Measurements from ENCODE around the gene ASPN.

The ASPN gene

DNA sequence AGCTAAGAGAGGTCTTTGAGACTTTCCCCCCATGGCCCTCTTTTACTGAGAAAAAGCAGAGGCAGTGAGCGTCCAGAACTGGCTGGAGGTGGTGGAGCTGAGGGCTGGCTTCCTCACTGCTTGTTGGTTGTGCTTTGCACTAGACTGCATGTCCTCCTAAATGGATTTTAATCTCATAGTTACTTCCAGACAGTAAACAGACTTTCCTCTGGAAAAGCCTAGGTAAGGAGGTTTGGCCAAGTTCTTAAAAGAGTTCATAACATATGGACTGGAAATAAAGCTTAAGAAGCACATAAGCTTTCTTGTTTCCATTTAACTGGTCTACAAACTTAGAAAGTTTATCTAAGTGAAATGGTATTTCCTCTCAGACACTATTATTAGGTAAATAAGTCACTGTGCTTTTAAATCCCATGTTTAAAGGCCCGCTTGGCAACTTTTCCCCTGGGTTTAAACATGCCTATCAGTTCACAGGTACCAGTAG, 2.0 kb downstream of the ASPN start:
- Histone ChIP-seq H3K27ac (no peak overlapping the region), H2AFZ (ENCODE audit: low read depth) (no peak overlapping the region), H3K27me3 (ENCODE audit: insufficient read depth, low read depth) (no peaks in the 10 kb centered on the region), H3K4me3 (IDR thresholded peaks at IDR 0.05; ENCODE audit: insufficient read depth, low read depth, low read length) (no peak overlapping the region), H3K4me1 (ENCODE audit: low read depth, poor library complexity, severe bottlenecking) (no peaks in the 10 kb centered on the region), H3K36me3 (ENCODE audit: insufficient read depth) (no peaks in the 10 kb centered on the region), H3K79me2 (ENCODE audit: insufficient read depth, low read depth) (no peaks in the 10 kb centered on the region), H3K9ac (no peak overlapping the region), H3K4me2 (no peak overlapping the region), H4K20me1 (ENCODE audit: insufficient read depth) (no peaks in the 10 kb centered on the region)
- TF ChIP-seq, protein P1, sequence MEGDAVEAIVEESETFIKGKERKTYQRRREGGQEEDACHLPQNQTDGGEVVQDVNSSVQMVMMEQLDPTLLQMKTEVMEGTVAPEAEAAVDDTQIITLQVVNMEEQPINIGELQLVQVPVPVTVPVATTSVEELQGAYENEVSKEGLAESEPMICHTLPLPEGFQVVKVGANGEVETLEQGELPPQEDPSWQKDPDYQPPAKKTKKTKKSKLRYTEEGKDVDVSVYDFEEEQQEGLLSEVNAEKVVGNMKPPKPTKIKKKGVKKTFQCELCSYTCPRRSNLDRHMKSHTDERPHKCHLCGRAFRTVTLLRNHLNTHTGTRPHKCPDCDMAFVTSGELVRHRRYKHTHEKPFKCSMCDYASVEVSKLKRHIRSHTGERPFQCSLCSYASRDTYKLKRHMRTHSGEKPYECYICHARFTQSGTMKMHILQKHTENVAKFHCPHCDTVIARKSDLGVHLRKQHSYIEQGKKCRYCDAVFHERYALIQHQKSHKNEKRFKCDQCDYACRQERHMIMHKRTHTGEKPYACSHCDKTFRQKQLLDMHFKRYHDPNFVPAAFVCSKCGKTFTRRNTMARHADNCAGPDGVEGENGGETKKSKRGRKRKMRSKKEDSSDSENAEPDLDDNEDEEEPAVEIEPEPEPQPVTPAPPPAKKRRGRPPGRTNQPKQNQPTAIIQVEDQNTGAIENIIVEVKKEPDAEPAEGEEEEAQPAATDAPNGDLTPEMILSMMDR (conservative IDR thresholded peaks at IDR 0.05; ENCODE audit: low read depth, low read length) = no peak

DNA sequence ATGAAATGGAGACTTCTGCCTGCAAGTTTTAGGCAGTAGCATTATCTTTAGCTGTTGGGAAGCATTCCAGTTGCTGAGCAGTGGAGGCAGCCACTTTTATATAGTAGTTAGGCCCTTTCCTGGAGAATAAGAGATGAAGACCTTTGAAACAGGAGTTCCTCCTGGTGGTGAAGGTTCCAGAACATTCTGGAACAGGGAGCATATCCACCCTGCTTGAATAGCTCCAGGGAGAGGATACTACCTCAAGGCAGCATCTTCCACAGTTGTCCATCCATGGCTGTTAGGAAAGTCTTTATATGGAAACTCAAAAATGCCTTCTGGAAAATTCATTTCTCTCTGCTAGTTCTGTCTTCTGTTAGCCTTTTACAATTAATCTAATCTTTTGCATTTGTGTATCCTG, 3.0 kb downstream of the ASPN start:
- H4K20me1 ChIP-seq (ENCODE audit: insufficient read depth) = no peaks in the 10 kb centered on the region
- no peak overlapping the region for H3K27ac ChIP-seq
- H3K4me2 ChIP-seq = no peak overlapping the region
- H3K4me1 ChIP-seq (ENCODE audit: low read depth, poor library complexity, severe bottlenecking) = no peaks in the 10 kb centered on the region
- no peak overlapping the region for H3K4me3 ChIP-seq (IDR thresholded peaks at IDR 0.05; ENCODE audit: insufficient read depth, low read depth, low read length)
- TF ChIP-seq, protein P1 (conservative IDR thresholded peaks at IDR 0.05; ENCODE audit: low read depth, low read length) = no peak
- H3K36me3 ChIP-seq (ENCODE audit: insufficient read depth) = no peaks in the 10 kb centered on the region
- no peaks in the 10 kb centered on the region for H3K27me3 ChIP-seq (ENCODE audit: insufficient read depth, low read depth)
- no peaks in the 10 kb centered on the region for H3K79me2 ChIP-seq (ENCODE audit: insufficient read depth, low read depth)
- H3K9ac ChIP-seq = no peak overlapping the region
- no peak overlapping the region for H2AFZ ChIP-seq (ENCODE audit: low read depth)

DNA sequence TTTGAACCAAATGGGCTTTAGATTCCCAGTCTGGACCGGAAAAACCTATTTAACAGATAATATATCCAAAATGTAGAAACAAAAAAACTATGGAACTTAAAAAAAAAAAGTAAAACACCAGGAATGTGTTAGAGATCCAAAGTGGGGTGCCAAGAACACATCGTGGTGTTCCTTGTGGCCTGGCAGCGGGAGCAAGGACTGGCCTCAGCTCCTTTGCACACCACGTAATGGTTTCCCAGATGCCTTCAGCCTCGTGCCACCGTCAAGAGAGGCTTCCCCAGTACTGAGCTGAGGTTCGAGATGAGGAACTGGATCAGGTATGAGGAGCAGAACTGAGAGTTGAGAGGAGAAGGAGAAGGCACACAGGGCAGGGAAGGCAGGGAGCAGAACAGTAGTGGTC, 3.5 kb downstream of the ASPN start:
- Histone ChIP-seq H3K79me2 (ENCODE audit: insufficient read depth, low read depth) (no peaks in the 10 kb centered on the region), H3K27me3 (ENCODE audit: insufficient read depth, low read depth) (no peaks in the 10 kb centered on the region), H2AFZ (ENCODE audit: low read depth) (no peak overlapping the region), H3K4me3 (IDR thresholded peaks at IDR 0.05; ENCODE audit: insufficient read depth, low read depth, low read length) (no peak overlapping the region), H3K9ac (no peak overlapping the region), H3K36me3 (ENCODE audit: insufficient read depth) (no peaks in the 10 kb centered on the region), H4K20me1 (ENCODE audit: insufficient read depth) (no peaks in the 10 kb centered on the region), H3K4me2 (no peak overlapping the region), H3K27ac (no peak overlapping the region), H3K4me1 (ENCODE audit: low read depth, poor library complexity, severe bottlenecking) (no peaks in the 10 kb centered on the region)
- TF ChIP-seq, protein P1 (conservative IDR thresholded peaks at IDR 0.05; ENCODE audit: low read depth, low read length) = no peak

DNA sequence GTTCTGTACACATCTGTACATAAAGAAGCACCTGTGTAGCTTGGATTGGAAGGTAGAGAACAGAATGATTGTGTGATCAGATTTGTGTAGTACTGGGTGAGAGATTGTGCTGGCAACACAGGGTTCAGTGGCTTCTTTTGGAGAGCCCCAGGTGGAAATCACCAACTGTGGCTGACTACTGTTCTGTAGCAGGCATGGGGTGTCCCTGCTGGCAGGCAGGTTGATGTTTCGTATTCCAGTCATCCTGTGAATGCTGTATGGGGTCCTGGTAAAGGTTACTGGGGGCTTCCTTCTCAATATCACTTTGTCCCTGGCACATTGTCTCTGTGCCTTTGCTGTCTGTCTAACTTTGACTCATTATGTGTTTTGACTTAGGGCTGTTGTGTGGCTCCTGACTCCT, 5.3 kb downstream of the ASPN start:
- no peaks in the 10 kb centered on the region for H3K36me3 ChIP-seq (ENCODE audit: insufficient read depth)
- no peak overlapping the region for H2AFZ ChIP-seq (ENCODE audit: low read depth)
- H4K20me1 ChIP-seq (ENCODE audit: insufficient read depth) = no peaks in the 10 kb centered on the region
- H3K27me3 ChIP-seq (ENCODE audit: insufficient read depth, low read depth) = no peaks in the 10 kb centered on the region
- no peaks in the 10 kb centered on the region for H3K4me1 ChIP-seq (ENCODE audit: low read depth, poor library complexity, severe bottlenecking)
- TF ChIP-seq, protein P1 (conservative IDR thresholded peaks at IDR 0.05; ENCODE audit: low read depth, low read length) = no peak
- no peak overlapping the region for H3K4me3 ChIP-seq (IDR thresholded peaks at IDR 0.05; ENCODE audit: insufficient read depth, low read depth, low read length)
- no peak overlapping the region for H3K9ac ChIP-seq
- no peak overlapping the region for H3K27ac ChIP-seq
- no peaks in the 10 kb centered on the region for H3K79me2 ChIP-seq (ENCODE audit: insufficient read depth, low read depth)
- H3K4me2 ChIP-seq = no peak overlapping the region
